GM21447 (cell line): ENCODE measurements around the gene MBNL1.
"Not testable (repeated sequence)": the region's sequence is repeated elsewhere in the genome, so short reads cannot be mapped to it uniquely, and the experiment has no call there.

Experiments
- ATAC-seq: cut with Tn5 transposase; IDR thresholded peaks from one replicate; pipeline ENCODE4 v1.9.1; 2021; ENCODE audit not compliant: unreplicated experiment

MBNL1 gene

GRCh38 chr3:152317184-152317583 is 48.5 kb downstream of the MBNL1 start:
- ATAC-seq, result no peak

GRCh38 chr3:152317956-152318355 is 49.2 kb downstream of the MBNL1 start:
- no peak for ATAC-seq

GRCh38 chr3:152318512-152318911 is 49.8 kb downstream of the MBNL1 start:
- no peak for ATAC-seq

- no peak for ATAC-seq
These were observed 50.5 kb downstream of the MBNL1 start for GRCh38 chr3:152319256-152319655.

- ATAC-seq, result no peak
These were observed 51.3 kb downstream of the MBNL1 start for GRCh38 chr3:152319831-152320617.

- no peak for ATAC-seq
These were observed 52.6 kb downstream of the MBNL1 start for GRCh38 chr3:152321200-152321954.

GRCh38 chr3:152321955-152322377 is 53.2 kb downstream of the MBNL1 start:
- ATAC-seq, result no peak

GRCh38 chr3:152322756-152323155 is 54.0 kb downstream of the MBNL1 start:
- ATAC-seq, result peak; percentile 66

GRCh38 chr3:152323834-152324233 is 55.1 kb downstream of the MBNL1 start:
- peak; percentile 73 for ATAC-seq

GRCh38 chr3:152325136-152325535 is 56.4 kb downstream of the MBNL1 start:
- no peak for ATAC-seq

- no peak for ATAC-seq
These were observed 58.5 kb downstream of the MBNL1 start for GRCh38 chr3:152327203-152327602.

- ATAC-seq, result no peak
These were observed 60.1 kb downstream of the MBNL1 start for GRCh38 chr3:152328841-152329240.

- ATAC-seq, result no peak
These were observed 61.8 kb downstream of the MBNL1 start for GRCh38 chr3:152330559-152330958.

GRCh38 chr3:152331018-152331541 is 62.4 kb downstream of the MBNL1 start:
- no peak for ATAC-seq

GRCh38 chr3:152331998-152332397 is 63.3 kb downstream of the MBNL1 start:
- ATAC-seq, result no peak

- ATAC-seq, result no peak
These were observed 65.2 kb downstream of the MBNL1 start for GRCh38 chr3:152333928-152334327.

- no peak for ATAC-seq
These were observed 66.0 kb downstream of the MBNL1 start for GRCh38 chr3:152334761-152335160.

- ATAC-seq, result no peak
These were observed 66.5 kb downstream of the MBNL1 start for GRCh38 chr3:152335273-152335672.

GRCh38 chr3:152337337-152337736 is 68.6 kb downstream of the MBNL1 start:
- ATAC-seq, result not testable (repeated sequence)

- no peak for ATAC-seq
These were observed 69.5 kb downstream of the MBNL1 start for GRCh38 chr3:152338159-152338720.

GRCh38 chr3:152339881-152340505 is 71.3 kb downstream of the MBNL1 start:
- no peak for ATAC-seq
